Occipital lobe (tissue), 2 donors: ENCODE results near the gene ENGASE. TPM values are rescaled to one million over a fixed set of nuclear protein-coding genes. Genes with fewer than 3 reads are reported as not detected.
A peak's percentile ranks its signal among the peaks of the same experiment; 100 is the strongest.

Experiments
- DNase-seq: peaks from one replicate; lab custom pipeline; 2025; lab: John Stamatoyannopoulos, UW
- total RNA-seq: library from RNA; depleted of rRNA; stranded (reverse); fragments of >200 nt; gene quantifications from one replicate; pipeline ENCODE4 v1.2.3, GENCODE V29; 2014

ENGASE gene
- total RNA-seq, 1 donor from 2014 or later: 5.8 TPM

DNA sequence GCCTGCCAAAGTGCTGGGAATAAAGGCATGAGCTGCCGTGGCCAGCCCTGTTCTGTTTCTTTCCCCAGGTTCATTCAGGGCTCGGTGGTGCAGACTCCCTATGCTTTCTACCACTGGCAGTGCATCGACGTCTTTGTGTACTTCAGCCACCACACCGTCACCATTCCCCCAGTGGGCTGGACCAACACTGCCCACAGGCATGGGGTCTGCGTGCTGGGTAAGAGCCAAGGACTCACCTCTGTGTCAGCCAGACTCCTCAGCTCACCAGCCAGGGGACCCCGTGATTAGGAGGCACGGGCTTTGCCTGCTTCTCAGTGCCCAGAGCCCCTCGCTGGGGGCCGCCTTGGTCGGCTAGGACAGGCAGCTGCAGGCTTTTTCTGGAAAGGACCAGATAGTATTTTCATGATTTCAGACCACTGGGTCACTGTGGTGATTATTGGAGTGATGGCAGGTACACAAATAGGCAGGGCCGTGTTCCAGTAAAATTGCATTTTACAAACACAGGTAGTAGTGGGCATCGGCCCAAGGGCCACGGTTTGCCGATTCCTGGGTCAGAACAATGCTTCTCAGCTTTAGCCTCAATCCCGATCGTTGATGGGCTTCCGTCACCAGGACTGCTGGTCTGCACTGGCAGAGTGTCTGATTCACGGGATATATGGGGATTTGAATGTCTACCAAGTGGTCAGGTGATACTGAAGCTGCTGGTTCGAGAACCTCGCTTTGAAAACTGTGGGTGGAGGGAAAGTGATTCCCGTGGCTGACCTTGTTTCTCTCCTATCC lies 5.0 kb downstream of the ENGASE start:
- no peak for DNase-seq

GRCh38 chr17:79080349-79080748 lies 5.7 kb downstream of the ENGASE start:
- DNase-seq: peak; percentile 29

DNA sequence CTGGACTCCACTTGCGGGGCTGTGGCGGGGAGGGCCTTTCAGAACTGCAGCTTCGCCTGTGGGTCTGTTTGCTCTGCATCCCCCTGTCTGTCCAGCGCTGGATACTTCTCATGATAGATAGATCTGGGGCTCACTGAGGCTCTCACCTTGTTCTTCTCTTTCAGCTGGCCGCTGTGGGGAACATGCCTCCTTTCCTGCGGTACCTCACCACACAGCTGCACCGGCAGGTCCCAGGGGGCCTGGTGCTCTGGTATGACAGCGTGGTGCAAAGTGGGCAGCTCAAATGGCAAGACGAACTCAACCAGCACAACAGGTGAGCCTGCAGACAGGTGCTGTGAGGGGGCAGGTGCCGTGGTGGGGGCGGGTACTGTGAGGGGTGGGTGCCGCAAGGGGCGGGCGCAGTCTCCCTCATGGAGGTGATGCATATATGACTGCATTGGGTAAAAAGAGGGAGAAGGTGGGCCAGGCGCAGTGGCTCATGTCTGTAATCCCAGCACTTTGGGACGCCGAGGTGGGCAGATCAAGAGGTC lies 6.2 kb downstream of the ENGASE start:
- DNase-seq: no peak

GRCh38 chr17:79081571-79082276 lies 7.1 kb downstream of the ENGASE start:
- DNase-seq: no peak

DNA sequence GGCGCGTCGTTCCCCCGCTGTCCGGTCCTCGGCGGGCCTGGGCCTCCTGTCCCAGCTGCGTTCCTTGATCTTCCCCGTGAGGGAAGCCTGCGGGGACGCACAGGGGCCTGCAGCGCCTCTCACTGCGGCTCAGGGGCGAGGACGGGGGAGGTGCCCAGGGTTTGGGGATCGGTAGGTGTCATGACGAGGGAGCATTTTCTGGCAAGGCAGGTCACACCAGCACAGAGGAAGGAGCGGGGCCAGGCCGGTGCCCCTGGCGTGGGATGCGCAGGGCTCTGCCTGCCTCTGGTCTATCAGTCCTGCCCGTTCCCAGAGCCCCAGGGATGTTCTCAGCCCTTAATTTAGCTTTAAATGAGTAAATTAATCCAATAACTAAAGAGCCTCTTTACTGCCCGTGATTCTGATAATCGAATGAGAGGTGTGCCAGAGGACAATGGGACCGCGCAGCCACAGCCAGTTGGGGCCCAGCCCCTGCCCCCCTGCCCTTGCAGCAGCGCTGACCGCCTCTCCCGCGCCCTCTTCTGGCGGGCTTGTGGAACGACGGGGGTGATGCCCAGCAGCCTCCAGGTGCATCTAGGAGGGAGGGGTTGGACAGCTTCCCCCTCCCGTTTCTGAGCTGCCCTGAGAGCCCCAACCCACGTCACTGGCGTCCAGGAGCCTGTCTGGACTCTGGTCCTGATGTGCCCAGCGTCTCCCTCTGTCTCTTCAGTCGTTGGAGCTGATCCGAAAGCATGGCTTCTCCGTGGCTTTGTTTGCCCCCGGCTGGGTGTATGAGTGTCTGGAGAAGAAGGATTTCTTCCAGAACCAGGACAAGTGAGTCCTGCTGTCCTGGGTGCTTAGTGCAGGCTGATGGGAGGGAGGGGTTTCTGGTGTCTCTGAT lies 7.9 kb downstream of the ENGASE start:
- no peak for DNase-seq

GRCh38 chr17:79083191-79083971 lies 8.8 kb downstream of the ENGASE start:
- DNase-seq: no peak

GRCh38 chr17:79084291-79085153 lies 9.9 kb downstream of the ENGASE start:
- DNase-seq: no peak

DNA sequence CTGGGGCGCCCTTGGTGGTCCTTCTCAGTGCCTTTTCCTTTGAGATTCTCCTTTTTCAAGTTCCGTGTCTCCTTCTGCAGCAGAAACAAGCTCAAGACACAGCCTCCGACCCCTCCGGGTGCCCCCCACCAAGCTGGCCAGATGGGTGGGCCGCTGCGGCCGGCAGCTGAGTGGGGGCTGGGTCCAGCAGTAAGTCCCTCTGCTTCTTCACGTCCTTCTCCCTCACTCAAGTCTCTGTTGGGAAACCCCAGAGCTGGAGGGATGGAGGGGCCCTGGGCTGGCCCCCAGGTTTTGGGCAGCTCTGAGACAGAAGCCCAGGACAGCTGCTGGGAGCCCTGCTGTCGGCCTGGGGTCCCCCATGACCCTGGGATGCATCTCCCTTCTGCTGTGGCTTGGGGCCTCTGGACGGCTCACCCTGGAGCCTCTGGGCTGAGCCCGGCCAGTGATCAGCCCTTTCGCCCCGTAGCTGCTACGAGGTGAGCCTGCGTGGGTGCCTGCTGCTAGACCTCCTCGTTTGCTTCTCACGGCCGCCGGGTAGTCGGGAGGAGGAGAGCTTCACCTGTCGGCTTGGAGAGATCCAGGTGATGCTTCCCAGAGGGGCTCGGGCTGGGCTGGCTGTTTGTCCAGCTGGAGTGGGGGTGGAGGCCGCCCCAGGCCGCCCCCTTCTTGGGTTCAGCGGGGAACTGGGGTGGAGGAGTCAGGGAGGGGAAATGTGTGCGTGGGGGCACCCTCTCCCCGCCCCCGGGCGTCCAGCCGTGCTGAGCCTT lies 10.7 kb downstream of the ENGASE start:
- DNase-seq: no peak

DNA sequence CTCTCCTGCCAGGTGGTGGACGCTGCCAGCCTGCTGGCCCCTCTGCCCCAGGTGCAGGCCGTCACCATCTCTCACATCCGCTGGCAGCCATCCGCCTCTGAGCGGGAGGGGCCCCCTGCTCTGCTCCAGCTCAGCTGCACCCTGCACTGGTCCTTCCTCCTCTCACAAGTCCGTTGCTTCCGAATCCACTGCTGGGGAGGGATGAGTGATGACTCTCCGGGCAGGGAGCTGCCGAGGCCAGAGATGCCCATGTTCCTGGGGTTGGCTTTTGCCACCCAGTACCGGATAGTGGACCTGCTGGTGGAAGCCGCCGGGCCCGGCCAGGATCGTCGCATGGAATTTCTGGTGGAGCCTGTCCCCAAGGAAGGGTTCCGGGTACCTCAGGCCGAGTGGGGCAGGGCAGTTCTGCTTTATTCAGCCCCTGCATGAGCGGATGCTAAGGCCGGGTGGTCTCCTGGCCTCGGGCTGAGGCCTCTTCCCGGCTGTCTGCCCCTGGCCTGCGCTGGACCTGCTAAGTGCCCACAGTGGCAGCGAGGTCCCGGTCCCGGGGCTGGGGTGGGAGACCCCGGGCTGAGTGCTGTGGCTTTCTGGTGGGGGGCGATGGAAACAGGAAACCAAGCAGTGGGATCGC lies 11.4 kb downstream of the ENGASE start:
- no peak for DNase-seq

GRCh38 chr17:79086609-79087427 lies 12.2 kb downstream of the ENGASE start:
- DNase-seq: no peak

- DNase-seq: peak; percentile 44
Observed at GRCh38 chr17:79087428-79088143, 13.0 kb downstream of the ENGASE start.

DNA sequence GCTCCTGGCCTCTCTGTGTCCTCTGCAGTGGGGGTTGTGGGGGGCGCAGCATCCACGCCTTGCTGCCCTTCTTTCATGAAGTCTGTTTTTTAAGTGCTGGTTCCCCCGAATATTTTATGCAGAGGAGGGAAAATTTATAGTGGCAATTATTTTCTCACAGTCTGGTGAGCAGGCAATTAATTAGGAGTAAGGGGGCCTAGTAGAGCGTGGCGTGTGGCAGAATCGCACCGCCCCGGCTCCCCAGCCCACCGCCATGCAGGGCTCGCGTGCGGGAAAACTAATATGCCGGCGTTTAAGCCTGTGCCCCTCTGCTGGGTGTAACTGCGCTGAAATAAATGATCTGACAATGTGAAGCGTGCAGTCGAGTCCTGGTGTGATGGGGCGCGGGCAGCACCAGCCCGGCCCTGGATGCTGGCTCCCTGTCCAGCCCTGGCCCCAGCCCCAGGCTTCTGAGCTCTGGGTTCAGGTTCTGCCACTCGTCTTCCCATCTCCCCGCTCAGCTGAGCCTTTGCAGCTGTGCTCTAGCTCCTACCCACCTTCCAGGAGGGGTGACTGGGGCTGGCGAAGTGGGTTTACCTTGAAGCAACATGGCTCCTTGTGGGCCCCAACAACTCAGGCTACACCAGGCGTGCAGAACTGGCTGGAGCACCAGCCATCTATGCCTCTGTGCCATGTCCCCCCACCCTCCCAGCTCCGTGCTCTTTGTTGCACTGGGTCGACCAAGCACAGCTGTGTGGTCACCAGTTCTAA lies 13.8 kb downstream of the ENGASE start:
- DNase-seq: no peak

DNA sequence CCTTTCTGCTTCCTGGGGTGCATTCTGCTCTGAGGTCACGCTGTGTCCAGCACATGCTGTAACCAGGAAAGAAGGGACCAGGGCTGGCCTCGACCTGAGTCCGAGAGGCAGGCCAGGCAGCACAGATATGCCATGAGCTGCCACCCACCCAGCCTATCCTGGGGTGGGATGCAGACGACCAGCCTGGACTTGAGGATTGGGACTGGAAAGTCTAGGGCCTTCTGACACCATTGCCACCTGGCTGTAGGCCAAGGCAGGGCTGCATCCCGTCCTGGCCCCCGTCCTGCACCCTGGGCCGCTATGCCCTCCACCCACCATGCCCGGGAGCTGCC lies 14.3 kb downstream of the ENGASE start:
- no peak for DNase-seq

DNA sequence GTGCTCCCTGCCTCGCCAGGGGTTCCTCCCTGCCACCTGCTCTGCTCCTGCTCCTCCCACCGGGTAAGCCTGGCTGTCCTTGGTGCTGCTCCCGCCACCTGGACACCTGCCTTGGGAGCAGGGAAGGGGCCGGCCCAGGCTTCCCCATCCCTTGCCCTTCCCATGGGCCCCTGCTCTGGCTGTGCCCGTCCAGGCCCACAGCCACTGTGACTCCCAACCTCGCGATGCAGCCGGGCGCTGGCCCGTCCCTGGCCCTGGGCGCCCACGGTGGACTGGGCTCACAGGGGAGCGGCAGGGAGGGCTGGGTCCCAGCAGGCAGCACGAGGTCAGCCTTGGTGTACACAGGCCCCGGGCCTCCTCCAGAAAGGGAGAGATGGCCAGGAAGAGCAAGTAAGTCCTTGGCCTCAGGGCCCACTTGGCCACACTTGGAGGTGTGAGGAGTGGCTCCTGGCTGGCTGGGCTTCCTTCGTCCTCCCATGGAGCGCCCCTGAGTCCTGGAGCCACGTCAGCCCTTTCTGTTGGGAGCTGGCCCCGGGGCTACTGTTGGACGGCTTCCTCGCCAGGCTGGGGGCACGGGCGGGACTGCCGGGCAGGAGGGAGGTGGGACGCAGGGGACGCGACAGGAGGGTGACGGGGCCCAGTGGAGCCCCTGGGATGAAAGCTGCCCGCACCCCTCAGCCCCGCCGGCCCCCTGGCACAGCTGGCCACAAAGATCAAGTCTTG lies 15.3 kb downstream of the ENGASE start:
- no peak for DNase-seq

DNA sequence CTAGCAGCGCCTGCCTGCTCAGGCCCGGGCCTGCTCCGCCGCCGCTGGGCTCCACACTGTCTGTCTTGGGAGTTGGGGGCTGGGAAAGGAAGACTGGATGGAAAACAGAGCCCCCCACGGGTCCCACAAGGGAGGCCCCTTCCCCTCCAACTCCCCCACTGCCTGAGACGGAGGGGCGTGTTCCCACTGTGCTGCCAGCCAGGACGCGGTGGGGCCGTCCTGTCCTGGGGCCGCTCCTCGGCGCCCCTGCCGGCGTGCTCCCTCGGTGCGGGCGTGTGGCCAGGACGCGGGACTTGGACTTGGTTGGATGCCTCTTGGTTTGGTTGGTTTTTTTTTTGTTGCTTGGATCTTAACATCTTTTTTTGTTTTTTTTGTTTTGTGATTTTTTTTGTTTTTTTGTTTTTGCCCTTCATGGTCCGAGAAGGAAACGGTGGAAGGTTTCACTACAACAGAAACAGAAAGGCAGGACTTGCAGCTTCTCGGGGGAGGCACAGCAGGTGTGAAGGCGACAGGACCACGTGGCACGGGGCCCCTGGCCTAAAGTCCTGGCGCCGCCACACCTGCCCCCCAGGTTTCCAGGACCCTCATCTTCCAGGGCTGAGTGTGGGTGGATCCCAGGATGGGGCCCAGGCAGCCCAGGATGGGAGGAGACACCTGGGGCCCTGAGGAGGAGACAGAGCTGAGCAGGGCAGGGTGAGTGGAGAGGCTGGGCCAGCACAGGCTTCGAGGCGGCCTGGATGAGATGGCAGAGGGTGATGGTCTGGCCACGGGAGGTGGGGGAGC lies 16.0 kb downstream of the ENGASE start:
- DNase-seq: no peak
